GM19372 (cell line): ENCODE measurements around the gene NKD1.

Experiments
- ATAC-seq: cut with Tn5 transposase; IDR thresholded peaks from one replicate; pipeline ENCODE4 v1.9.1; 2021; ENCODE audit warnings: mild to moderate bottlenecking, low read depth, moderate library complexity; ENCODE audit not compliant: unreplicated experiment

NKD1 gene

GRCh38 chr16:50638816-50639670 lies 90.8 kb downstream of the NKD1 start:
- no peak for ATAC-seq

DNA sequence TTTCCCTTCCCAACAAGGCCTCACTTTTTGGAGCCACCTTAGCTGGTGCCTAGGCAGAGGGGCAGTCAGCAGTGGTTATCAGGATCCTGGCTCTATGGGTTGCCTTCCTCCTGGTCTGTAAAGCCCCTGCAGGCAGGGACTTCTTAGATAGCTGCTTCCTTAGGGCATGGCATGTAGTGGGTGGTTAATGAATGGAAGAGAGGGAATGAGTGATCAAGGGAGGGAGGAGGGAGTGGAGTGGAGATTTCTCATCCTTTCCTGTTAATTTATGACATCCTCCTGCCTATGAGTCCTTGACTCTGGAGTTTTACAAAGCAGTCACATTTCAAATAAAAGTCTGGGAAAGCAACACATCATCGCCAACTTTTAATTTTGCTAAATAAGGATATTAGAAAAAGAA lies 92.2 kb downstream of the NKD1 start:
- no peak for ATAC-seq

DNA sequence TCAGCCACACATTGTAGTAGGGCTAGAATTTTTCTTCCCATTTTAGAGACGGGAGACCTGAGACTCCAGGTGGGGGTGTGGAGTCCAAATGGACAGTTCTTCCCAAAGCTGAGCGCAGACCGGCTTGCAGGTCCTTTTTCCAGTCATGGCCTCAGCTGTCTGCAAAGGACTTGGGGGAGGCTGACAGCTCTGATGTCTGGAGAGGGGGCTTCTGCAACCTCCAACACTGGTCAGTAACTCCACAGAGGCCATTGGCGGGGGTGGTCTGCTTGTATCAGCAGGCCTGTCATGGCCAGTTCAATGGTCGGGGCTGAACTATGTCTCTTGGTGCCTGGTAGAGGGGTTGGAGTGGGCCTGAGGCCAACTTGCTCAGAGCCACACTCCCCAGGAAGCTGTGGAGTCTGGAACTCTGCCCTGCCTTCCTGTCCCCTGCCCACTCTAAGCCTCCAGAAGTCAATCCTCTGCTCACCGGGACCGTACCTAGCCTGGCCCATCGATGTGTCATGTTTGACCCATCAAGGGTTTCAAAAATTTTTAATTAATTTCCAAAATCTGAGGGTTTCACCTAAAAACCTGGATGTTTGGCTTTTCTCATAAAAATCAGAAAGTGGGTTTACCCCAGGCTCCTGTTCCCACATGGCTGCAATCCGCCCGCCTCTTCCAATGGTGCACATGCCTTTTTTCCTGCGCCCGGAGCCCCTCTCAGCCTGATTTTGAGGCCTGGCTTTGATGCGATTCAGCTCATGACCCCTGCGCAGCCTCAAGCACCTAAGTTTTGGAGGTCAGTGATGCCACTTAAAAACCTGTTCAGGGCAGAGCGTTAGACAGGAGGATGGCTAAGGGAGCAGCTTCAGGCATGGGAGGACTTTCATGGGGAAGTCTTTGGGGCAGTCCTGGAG lies 93.0 kb downstream of the NKD1 start:
- no peak for ATAC-seq

DNA sequence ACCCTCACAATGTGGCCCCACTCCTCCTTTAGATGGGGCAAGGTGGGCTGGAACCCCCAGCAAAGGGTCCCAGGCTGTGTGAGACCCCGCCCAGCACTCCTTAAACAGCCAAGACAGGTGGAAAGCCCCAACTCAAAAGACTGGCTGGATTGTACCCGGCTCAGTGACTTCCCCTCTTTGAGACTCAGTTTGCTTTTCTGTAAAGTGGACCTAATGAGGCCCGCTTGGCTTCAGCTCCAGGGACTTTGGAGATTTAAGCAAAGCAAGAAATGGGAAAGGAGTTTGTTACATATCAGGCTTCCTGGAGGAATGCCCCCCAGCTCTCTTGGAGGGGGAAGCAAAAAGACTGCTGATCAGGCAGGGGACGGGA lies 93.6 kb downstream of the NKD1 start:
- no peak for ATAC-seq

- no peak for ATAC-seq
Observed at GRCh38 chr16:50642349-50642748, 94.2 kb downstream of the NKD1 start.

DNA sequence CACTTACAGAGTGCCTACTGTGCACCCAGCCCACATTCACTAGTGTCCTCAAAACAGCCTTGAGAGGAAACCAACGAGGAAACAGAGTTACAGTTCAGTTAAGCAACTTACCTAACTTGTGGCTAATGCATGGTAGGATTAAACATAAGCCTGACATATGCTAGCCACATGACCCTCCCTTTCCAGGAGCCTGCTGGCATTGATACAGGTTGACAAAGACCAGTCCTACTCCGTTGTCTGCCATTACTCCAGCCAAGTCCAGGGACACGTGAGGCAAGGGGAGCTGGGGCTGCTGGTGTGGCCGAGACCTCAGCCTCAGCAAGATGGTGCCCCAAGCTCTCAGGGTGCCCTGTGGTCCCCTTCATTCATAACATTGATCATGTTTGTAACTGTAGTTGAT lies 95.0 kb downstream of the NKD1 start:
- ATAC-seq = no peak

DNA sequence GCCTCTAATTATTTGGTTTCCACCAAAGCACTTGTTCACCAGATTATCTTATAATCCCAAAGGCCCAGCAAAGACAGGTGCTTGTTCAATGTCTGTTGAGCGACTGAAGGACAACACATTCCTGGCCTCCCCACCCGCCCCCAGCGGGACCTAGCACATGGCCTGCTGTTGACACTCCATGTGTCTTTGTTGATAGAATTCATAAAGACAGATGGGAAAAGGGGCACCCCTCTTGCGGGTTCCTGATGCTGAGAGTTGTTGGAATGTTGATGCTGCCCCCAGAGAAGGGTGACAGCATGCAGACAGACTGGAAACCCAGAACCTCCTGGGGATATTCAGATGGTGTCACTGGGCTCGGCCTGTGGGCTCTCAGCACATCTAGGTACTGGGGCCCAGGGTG lies 96.0 kb downstream of the NKD1 start:
- no peak for ATAC-seq

- ATAC-seq = no peak
Observed at GRCh38 chr16:50644729-50645128, 96.5 kb downstream of the NKD1 start.

GRCh38 chr16:50645563-50646220 lies 97.5 kb downstream of the NKD1 start:
- ATAC-seq = no peak

DNA sequence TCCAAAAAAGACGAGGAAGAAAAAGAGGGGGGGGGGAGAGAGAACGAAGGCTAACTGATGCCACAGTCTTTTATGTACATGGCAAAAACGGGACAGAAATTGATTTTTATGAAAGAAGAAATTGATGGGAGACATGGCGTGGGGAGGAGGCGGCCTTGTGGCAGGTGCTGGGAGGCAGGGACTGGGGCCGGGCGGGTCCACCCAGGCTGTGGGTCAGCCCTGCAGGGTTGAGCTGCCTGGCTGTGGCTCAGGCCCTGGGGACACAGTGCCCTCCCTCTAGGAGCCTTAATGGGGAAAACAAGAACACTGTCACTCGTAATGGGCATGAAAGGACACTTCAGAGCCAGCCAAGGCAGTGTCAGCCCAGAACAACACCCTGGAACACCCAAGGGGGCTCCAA lies 98.1 kb downstream of the NKD1 start:
- ATAC-seq = no peak

DNA sequence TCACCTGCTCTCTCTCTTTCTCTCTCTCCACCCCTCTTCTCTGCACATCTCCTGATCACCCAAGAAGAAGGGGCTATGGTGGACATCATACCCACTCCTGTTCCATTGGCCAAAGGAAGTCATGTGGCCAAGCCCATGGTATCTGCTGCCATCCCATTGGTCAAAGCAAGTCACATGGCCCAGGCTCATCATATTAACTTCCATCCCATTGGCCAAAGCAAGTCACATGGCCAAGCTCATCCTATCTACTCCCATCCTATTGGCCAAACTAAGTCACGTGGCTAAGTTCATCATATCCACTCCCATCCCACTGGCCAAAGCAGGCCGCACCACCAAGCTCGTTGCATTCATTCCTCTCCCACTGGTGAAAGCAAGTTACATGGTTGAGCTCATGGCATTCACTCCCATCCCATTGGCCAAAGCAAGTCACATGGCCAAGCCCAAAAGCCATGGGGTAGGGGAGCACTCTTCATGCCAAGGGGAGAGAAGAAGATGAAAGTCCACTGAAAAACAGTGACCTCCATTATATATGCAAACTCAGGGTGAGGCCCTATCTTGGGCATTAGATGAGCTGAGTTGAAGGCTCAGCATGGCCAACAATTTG lies 103.7 kb downstream of the NKD1 start:
- no peak for ATAC-seq

DNA sequence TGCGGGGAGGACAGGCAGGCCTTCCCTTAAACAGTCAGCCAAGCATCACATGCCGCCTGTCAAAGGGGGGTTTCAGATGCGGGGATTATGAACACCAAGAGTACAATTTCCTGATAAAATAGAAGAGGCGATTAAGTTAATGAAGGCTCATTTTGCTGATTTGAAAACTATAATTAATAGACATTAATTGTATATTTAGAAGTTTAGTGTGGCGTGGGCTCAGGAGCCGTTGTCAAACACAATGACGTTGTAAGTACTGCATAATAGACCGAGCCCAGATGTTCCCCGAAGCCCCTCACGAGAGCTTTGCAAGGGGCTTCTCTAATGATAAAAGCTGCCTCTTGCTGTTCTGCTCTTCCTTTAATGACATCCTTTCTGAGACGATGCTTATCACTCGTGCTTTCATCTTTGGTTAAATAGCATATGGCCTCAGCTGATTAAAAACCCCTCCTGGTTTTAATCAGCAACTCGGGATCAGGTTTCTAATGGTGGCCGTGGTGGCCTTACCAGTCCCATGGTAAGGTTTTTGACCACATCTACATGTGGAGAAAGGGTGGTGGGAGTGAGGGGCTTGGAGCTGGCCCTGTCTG lies 104.7 kb downstream of the NKD1 start:
- no peak for ATAC-seq

DNA sequence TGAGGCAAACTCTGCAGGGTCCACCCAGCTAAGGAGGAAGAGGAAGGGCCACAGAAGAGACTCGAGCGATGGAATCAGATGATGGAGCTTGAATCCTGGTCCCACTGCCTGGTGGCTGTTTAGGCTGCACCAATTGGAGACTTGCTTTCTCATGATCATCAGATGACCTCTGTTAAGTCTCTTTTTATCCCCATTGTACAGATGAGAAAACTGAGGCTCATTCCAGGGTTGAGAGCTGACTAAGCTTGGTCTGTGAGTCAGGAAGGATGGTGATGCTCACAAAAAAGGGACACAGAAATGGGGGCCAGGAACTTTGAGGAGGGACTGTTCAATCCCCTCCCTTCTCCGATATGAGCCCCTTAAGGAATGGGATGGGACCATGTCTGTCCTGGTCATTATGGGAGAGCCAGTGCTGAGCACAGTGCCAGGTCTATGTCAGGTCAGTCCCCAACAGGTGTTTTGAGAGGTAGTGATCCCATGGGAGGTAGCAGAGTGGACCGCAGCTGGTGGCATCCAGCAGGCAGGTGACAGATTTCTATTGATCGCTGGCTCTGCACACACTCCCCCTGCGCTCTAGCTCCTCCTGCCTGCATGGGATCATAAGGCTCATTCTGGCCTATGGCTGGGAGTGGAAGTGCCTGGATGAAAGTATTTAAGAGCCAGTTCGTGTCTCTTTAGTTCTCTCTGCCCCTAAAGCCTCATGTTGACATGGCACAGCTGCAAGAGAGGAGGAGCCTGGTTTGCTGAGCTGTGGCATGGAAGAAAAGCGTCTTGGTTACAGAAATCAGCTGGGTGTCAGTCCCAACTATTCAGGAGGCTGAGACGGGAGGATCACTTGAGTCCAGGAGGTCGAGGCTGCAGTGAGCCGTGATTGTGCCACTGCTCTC lies 105.7 kb downstream of the NKD1 start:
- no peak for ATAC-seq

GRCh38 chr16:50655558-50656055 lies 107.4 kb downstream of the NKD1 start:
- no peak for ATAC-seq

DNA sequence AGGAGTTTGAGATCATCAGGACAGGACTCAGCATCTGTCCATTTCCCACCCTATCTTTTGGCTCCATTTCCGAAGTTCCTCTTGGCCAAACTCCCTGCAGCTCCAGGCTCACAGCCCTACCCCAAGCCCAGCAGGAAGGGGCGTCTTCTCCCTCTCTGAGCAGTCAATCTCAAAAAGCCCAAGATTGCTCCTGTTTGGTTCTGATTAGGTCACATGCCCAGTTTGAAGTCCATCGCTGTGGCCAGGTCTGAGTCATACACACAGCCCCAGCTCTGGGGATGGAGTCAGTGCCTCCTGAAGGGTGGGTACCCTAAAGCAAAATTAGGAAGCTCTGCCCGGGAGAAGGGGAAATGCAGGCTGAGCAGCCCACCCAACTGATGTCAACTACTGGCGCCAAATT lies 109.0 kb downstream of the NKD1 start:
- ATAC-seq = no peak

DNA sequence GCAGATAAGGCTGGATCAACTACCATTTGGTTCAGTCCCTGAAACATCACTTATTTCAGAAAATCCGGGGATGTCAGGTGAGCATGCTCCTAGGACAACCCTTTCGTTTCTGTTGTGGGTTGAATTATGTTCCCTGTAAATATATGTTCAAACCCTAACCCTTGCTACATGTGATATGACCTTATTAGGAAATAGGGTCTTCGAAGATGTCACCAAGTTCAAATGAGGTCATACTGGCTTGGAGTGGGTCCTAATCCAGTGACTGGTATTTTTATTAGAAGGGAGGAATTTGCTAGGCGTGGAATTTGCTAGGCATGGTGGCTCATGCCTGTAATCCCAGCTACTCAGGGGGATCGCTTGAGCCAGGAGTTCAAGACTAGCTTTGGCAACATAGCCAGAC lies 111.6 kb downstream of the NKD1 start:
- no peak for ATAC-seq

DNA sequence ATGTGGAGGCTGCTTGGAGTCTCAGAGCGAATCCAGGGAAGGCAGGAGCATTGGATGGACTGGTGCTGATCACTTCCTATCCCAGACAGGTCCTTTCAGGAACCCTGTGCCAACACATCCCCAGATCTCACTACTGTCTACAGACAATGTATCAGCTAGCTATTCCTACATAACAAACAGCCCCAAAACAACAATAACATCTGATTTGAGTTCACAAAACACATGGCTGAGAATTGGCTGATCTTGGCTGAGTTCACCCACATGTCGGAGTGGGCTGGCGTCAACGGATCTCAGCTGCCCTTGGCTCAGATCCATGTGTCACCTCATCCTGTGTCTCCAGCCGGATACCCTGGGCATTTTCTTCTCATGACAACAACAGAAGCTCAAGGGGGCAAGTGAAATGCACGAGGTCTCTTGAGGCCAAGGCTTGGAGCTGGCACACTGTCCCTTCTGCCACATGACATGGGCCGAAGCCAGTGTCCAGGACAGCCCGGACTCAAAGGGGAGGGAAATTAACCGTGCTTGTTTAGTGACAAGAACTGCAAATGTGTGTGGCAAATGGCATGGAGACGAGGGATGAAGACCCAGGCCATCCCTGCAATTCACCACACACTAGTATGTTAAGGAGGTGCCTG lies 114.2 kb downstream of the NKD1 start:
- no peak for ATAC-seq

- ATAC-seq = no peak
Observed at GRCh38 chr16:50664270-50664669, 116.1 kb downstream of the NKD1 start.
